AG20443 (cell line): ENCODE results near the gene MRPL41.
"Not testable (repeated sequence)": the region's sequence is repeated elsewhere in the genome, so short reads cannot be mapped to it uniquely, and the experiment has no call there.

ENCODE experiments used
- DNase-seq: peaks from one replicate; pipeline ENCODE4 v3.0.0; 2012; ENCODE audit warnings: low spot score, mixed read lengths

MRPL41 gene

GRCh38 chr9:137551264-137552021, at the start of gene MRPL41:
Gene MRPL41, plus strand, starts transcription at chr9:137551879. Its CDS starts 203 bp downstream, at chr9:137552082.
- peak; percentile 97 for DNase-seq

GRCh38 chr9:137502008-137502911, 49.4 kb upstream of the MRPL41 start:
- no peak for DNase-seq

- no peak for DNase-seq
Measured at GRCh38 chr9:137504432-137504777, 47.3 kb upstream of the MRPL41 start.

GRCh38 chr9:137505421-137506140, 46.1 kb upstream of the MRPL41 start:
- DNase-seq: no peak

GRCh38 chr9:137506274-137506673, 45.4 kb upstream of the MRPL41 start:
- DNase-seq: no peak

GRCh38 chr9:137506702-137507171, 44.9 kb upstream of the MRPL41 start:
- DNase-seq: peak; percentile 92

- DNase-seq: no peak
Measured at GRCh38 chr9:137509198-137509597, 42.5 kb upstream of the MRPL41 start.

- not testable (repeated sequence) for DNase-seq
Measured at GRCh38 chr9:137511126-137511525, 40.6 kb upstream of the MRPL41 start.

GRCh38 chr9:137511758-137512463, 39.8 kb upstream of the MRPL41 start:
- no peak for DNase-seq

GRCh38 chr9:137513136-137513535, 38.5 kb upstream of the MRPL41 start:
- DNase-seq: not testable (repeated sequence)

- not testable (repeated sequence) for DNase-seq
Measured at GRCh38 chr9:137513801-137514570, 37.7 kb upstream of the MRPL41 start.

GRCh38 chr9:137514691-137515337, 36.9 kb upstream of the MRPL41 start:
- DNase-seq: no peak

- DNase-seq: no peak
Measured at GRCh38 chr9:137515338-137515724, 36.3 kb upstream of the MRPL41 start.

- no peak for DNase-seq
Measured at GRCh38 chr9:137516144-137516917, 35.3 kb upstream of the MRPL41 start.

- not testable (repeated sequence) for DNase-seq
Measured at GRCh38 chr9:137518661-137519459, 32.8 kb upstream of the MRPL41 start.

- no peak for DNase-seq
Measured at GRCh38 chr9:137519553-137519952, 32.1 kb upstream of the MRPL41 start.

GRCh38 chr9:137520614-137521404, 30.9 kb upstream of the MRPL41 start:
- no peak for DNase-seq
